Activated CD8-positive, alpha-beta memory T cell treated with anti-CD3 and anti-CD28 coated beads, Interleukin-2, amount 10 ng/mL, durations not matched to agents 7 days and 5 days (primary cell): ENCODE results near the gene STXBP5. TPM values are rescaled to one million over a fixed set of nuclear protein-coding genes. Genes with fewer than 3 reads are reported as not detected.

ENCODE experiments used
- ATAC-seq: fragments of 150-1000 bp; cut with Tn5 transposase; one replicate; pipeline ENCODE4 v1.10.0; 2021; ENCODE audit warnings: moderate library complexity
- CTCF ChIA-PET: fragments of 350-600 bp; sonication (Branson Sonifier 250); formaldehyde crosslinking; loops from one replicate; lab custom pipeline; 2021; ENCODE audit warnings: antibody characterized with exemption; lab: Charles Lee
- DNase-seq: peaks from one replicate; pipeline ENCODE4 v3.0.0-alpha.2; 2020
- H3K27ac Mint-ChIP-seq: one replicate; pipeline ENCODE4 v1.8.0; 2021; ENCODE audit warnings: mild to moderate bottlenecking, mixed read lengths
- H3K27me3 Mint-ChIP-seq: one replicate; pipeline ENCODE4 v1.8.0; 2021; ENCODE audit warnings: mixed read lengths
- H3K36me3 Mint-ChIP-seq: one replicate; pipeline ENCODE4 v1.8.0; 2021; ENCODE audit warnings: mild to moderate bottlenecking, mixed read lengths
- H3K4me1 Mint-ChIP-seq: one replicate; pipeline ENCODE4 v1.8.0; 2021; ENCODE audit warnings: mixed read lengths
- H3K4me3 Mint-ChIP-seq: one replicate; pipeline ENCODE4 v1.8.0; 2021; ENCODE audit warnings: mild to moderate bottlenecking, moderate library complexity, mixed read lengths
- H3K9me3 Mint-ChIP-seq: one replicate; pipeline ENCODE4 v1.8.0; 2022; ENCODE audit warnings: low read depth, mixed read lengths
- total RNA-seq, 2 experiments: library from RNA; stranded (reverse); gene quantifications; one replicate each; pipeline ENCODE4 v1.2.3, GENCODE V29; 2021

Gene STXBP5
- total RNA-seq, 2 experiments from 2014 or later = 16.1 to 22.6 TPM

DNA sequence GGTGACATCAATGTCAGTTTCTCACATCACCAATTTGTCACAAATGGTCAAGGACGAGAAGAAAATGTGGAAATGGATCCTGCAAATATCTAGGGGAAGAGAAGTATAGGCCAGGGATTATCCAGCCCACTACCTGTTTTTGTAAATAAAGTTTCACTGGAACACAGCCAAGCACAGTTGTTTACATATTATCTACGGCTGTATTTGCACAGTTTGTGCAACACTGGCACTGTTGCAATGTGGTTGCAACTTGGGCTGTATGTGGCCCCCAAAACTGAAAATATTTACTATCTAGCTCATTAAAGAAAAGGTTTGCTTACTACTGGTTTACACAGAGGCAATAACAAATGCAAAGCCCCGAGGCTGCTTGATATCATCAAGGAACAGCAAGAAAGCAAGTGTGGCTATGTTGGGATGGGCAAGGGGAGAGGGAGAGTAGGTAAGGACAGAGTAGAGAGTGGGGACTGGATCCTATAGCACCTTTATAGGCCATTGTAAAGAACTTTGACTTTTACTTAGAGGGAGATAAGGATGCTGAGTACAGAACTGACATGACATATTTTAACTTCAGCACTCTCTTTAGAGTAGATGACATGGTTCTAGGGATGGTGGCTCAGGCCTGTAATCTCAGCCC lies 11.8 kb upstream of the STXBP5 start:
- no peak for ATAC-seq
- H3K27ac Mint-ChIP-seq = no peak overlapping the region

DNA sequence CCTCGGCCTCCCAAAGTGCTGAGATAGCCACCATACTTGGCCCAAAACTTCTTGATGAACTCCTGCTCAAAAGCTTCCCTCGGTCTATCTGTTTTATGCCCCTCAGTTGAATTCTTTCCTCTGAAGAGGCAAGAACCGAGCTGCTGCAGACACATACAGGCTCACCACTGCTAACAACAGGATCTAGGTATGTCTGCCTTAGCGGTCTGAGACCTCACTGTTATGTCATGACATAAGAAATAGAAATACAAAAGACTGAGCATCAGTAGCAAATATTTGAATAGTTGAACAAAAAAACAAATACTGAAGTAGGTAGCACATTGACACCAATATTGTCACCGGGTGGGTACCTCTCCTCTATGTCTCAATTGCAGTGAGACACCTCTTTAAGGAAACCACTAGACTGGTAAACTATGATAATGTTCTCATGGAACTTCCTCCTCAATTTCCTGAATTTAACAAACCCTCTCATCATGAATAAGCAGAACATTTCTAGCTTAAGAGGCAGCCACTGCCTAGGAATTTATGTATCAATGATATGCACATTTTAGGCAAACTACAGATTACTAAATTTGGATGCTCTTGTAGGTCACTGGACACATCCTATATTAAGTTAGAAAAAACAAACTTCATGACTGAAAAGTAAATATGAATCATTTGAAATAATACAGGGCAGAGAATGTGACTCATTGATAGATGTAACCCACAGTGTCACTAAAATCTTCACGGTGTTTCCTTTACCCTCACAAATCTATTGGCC lies 9.4 kb upstream of the STXBP5 start:
- H3K4me3 Mint-ChIP-seq = no peak overlapping the region
- H3K27me3 Mint-ChIP-seq = no peaks in the 10 kb centered on the region
- H3K27ac Mint-ChIP-seq = peak overlapping the region; percentile 80
- no peaks in the 10 kb centered on the region for H3K9me3 Mint-ChIP-seq
- H3K4me1 Mint-ChIP-seq = peaks cover 20% of the 10 kb centered on the region
- no peak for DNase-seq
- CTCF ChIA-PET = no interaction called here
- peak; percentile 82 for ATAC-seq
- no peaks in the 10 kb centered on the region for H3K36me3 Mint-ChIP-seq

More for the DNA sequence above, 11.8 kb upstream of the STXBP5 start:
- H3K9me3 Mint-ChIP-seq = no peaks in the 10 kb centered on the region
- CTCF ChIA-PET = interaction anchor here (1.1 kb wide), 1 partner anchor 335 kb away, joined by 3 read pairs; no protein-coding TSS in a partner anchor
- peaks cover 20% of the 10 kb centered on the region for H3K4me1 Mint-ChIP-seq
- H3K36me3 Mint-ChIP-seq = no peaks in the 10 kb centered on the region
- no peaks in the 10 kb centered on the region for H3K27me3 Mint-ChIP-seq
- DNase-seq = no peak
- no peak overlapping the region for H3K4me3 Mint-ChIP-seq

DNA sequence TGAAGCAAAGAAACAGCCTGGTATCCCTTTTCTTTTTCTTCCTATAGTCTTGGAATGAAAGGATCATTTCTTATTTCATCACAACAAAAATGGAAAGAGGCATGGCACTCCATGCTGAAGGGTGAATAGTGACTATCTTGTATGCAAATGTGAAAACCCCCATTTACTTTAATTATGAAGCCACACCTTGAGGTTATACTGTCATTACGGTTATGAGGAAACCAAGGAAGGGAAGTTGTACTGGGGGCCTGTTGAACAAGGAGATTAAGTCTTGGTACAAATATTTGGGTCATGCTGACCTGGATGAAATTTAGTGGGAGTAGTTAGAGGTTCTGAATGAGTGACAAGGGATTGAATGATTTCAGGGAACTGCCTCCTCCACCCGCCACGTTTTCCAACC lies 8.7 kb upstream of the STXBP5 start:
- Mint-ChIP-seq H3K36me3 (no peaks in the 10 kb centered on the region), H3K27ac (peak overlapping the region; percentile 80), H3K4me1 (peaks cover 20% of the 10 kb centered on the region), H3K9me3 (no peaks in the 10 kb centered on the region), H3K4me3 (no peak overlapping the region), H3K27me3 (no peaks in the 10 kb centered on the region)
- ATAC-seq = no peak
- CTCF ChIA-PET = no interaction called here
- no peak for DNase-seq

DNA sequence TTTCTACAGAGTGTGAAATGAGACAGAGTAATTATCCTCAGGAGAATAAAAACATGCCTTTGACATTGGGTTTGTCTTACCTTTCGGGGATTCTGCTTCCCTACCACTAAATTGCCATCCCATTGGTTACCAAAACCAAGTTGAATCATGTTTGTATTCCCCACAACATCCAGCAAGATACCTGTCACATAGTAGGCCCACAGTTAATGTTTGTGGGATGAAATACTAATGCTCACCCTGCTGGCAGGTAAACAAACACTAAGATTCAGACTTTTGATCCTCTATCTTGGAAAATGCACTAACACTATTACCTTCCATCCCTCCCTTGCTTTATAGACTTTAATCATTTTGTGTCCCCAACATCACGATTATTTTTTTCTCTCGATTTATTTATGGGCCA lies 8.2 kb upstream of the STXBP5 start:
- Mint-ChIP-seq H3K27ac (no peak overlapping the region), H3K36me3 (no peaks in the 10 kb centered on the region), H3K9me3 (no peaks in the 10 kb centered on the region), H3K4me1 (peaks cover 20% of the 10 kb centered on the region), H3K4me3 (no peak overlapping the region), H3K27me3 (no peaks in the 10 kb centered on the region)
- CTCF ChIA-PET = no interaction called here
- no peak for ATAC-seq
- DNase-seq = no peak

DNA sequence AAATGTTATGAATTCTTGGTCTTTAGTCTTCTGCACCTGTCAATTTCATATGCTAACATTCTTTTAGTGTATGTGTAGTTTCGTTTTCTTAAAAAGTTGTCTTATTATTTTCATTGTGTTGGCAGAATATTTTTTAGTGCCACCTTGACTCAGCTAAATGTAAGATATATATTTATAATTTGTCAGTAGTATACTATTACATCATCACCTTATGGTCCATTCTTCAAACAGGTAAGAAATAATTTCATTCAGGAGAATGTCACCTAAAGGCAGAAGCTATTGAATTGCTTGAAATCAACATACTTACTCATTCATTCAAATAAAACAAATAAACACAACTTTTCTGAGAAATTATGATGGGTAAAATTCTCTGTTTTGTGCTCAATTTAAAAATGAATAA lies 3.5 kb upstream of the STXBP5 start:
- Mint-ChIP-seq H3K36me3 (no peaks in the 10 kb centered on the region), H3K9me3 (no peaks in the 10 kb centered on the region), H3K27me3 (no peaks in the 10 kb centered on the region), H3K4me3 (no peak overlapping the region), H3K27ac (no peak overlapping the region), H3K4me1 (peaks cover 24% of the 10 kb centered on the region)
- no peak for DNase-seq
- CTCF ChIA-PET = no interaction called here
- ATAC-seq = no peak

DNA sequence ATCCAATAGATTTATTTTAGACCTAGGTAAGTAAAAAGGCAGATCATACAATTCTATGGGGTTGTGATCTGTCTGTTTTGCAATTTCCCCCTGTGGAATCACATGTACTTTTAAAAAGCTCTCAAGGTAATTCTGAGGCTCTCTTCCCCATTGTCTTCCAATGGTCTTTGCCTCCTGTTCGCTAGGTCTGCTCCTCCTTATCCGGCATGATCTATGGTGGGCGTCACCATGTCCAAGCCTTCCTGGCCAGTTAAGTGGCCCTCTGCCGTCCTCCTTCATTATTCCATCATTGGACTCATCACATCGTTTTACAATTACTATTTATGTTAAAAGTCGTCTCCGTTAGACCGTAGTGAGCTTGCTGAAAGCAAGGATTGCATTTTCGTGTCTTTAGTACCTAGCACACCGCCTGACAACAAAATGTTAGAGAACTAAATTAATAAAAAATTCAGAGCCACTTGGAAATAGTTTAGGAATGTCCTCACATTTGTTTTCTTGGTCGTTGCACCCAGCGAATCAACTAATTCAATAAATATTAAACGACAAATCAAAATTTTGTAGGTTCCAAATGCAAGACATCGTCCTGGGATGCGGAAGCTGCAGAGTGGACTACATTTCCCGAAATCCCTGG lies 2.2 kb upstream of the STXBP5 start:
- H3K36me3 Mint-ChIP-seq = no peaks in the 10 kb centered on the region
- CTCF ChIA-PET = no interaction called here
- peak; percentile 56 for DNase-seq
- no peak for ATAC-seq
- H3K4me3 Mint-ChIP-seq = peak overlapping the region; percentile 97
- H3K27me3 Mint-ChIP-seq = no peaks in the 10 kb centered on the region
- no peaks in the 10 kb centered on the region for H3K9me3 Mint-ChIP-seq
- peaks cover 26% of the 10 kb centered on the region for H3K4me1 Mint-ChIP-seq
- H3K27ac Mint-ChIP-seq = peak overlapping the region; percentile 96

DNA sequence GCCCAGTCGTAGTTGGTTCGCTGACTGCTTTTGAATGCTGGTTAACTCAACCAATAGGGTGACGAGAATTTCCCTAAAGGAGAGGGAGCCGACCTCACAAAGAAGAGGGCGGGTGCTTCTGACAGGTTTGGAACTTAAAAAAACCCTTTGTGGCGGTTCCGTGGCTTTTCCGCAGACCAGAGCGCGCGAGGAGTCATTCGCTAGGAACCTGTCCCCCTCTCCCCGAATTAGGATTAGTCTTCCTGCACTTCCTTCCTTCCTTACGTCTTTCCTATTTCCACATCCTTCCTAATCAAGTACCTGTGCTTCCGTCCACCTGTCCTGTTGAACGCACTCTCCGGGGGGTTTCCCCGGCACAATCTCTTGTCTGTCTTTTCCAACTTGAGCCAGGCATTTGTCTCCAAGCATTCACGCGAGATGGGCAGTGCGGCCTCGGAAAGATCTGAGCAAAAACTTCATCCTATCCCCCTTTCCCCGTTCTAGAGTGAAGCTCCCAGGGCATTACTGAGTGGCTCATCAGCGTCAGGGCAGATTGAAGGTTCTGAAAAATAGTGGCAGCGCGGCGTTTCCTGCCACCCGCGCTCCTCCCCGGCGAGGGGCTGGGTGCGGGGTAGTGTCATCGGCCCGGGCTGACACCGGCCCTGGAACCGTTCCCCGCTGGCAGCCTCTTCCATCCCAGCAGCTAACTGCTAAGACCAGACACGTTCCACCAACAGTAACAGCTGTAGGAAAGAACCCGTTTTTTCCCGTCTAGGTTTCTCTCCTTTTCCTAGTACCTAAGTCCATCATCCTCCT lies 1.5 kb upstream of the STXBP5 start:
- Mint-ChIP-seq H3K36me3 (peaks cover 2% of the 10 kb centered on the region), H3K27me3 (no peaks in the 10 kb centered on the region), H3K9me3 (no peaks in the 10 kb centered on the region), H3K4me3 (peak overlapping the region; percentile 97), H3K27ac (peak overlapping the region; percentile 96), H3K4me1 (peaks cover 32% of the 10 kb centered on the region)
- peak; percentile 84 for ATAC-seq
- CTCF ChIA-PET = no interaction called here
- DNase-seq = peak; percentile 90

DNA sequence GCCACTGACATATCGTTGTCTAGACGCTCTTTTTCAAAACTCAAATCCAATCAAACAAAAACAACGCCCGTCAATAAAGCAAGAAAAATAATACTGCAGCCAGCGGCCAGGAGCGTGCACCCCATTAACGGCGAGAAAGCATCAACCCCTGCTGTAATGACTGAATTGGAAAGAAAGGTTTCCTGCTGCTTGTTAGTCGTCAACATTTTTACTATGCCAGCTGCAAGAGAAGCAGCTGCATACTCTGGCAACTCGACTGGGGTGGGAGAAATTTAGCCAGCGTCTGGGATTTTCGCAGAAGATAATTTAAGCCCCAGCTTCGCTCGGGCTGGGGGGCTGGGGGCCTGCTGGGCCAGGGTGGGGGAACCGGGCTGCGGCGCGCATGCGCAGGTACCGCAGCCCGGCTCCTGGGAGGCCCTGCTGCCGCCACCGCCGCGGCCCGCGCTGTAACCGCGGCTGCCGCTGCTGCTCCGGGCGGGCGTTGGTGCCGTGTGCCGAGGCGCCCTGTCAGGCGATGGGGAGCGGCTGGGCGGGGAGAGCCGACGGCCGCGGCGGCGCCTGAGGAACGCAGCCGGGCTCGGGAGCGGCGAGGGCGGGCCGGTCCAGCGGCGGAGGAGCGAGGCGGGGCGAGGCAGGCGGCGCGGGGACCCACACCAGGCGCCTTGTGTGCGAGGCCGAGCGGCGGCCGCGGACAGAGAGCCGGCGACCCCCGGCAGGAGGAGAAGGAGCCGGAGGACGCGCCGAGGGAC lies 732 bp upstream of the STXBP5 start:
- Mint-ChIP-seq H3K27ac (peak overlapping the region; percentile 96), H3K36me3 (peaks cover 2% of the 10 kb centered on the region), H3K27me3 (no peaks in the 10 kb centered on the region), H3K4me3 (peak overlapping the region; percentile 97), H3K4me1 (peaks cover 32% of the 10 kb centered on the region), H3K9me3 (no peaks in the 10 kb centered on the region)
- DNase-seq (peak; percentile 70), ATAC-seq (peak; percentile 68)
- CTCF ChIA-PET = interaction anchor here (1.3 kb wide), 1 partner anchor 84 kb away, joined by 3 read pairs; no protein-coding TSS in a partner anchor

DNA sequence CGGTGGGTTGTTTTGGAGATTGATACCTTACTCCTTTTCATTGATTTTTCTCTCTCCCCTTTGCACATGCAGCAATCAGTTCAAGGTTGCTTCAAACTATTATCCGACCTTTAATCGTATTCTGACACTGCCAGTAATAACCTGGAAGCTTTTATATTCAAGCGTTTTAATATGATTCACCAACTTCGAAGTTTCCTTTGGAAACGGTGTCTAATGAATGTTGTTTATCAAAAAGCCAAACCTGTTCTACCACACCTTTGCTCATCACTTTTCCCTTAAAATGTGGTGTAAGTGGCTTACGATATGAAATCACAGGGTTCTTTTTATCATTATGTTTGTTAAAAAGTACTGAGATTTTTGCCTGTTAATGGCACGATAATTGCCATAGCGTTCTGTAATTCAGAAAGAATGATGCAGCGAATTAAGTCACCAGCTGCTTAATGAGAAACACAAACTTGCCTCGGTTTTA lies 660 bp downstream of the STXBP5 start:
- Mint-ChIP-seq H3K27ac (peak overlapping the region; percentile 91), H3K4me3 (peak overlapping the region; percentile 88), H3K27me3 (no peaks in the 10 kb centered on the region), H3K36me3 (peaks cover 8% of the 10 kb centered on the region), H3K9me3 (no peaks in the 10 kb centered on the region), H3K4me1 (peaks cover 34% of the 10 kb centered on the region)
- ATAC-seq (no peak), DNase-seq (no peak)
- CTCF ChIA-PET = interaction anchor here (1.3 kb wide), 1 partner anchor 83 kb away, joined by 3 read pairs; no protein-coding TSS in a partner anchor

DNA sequence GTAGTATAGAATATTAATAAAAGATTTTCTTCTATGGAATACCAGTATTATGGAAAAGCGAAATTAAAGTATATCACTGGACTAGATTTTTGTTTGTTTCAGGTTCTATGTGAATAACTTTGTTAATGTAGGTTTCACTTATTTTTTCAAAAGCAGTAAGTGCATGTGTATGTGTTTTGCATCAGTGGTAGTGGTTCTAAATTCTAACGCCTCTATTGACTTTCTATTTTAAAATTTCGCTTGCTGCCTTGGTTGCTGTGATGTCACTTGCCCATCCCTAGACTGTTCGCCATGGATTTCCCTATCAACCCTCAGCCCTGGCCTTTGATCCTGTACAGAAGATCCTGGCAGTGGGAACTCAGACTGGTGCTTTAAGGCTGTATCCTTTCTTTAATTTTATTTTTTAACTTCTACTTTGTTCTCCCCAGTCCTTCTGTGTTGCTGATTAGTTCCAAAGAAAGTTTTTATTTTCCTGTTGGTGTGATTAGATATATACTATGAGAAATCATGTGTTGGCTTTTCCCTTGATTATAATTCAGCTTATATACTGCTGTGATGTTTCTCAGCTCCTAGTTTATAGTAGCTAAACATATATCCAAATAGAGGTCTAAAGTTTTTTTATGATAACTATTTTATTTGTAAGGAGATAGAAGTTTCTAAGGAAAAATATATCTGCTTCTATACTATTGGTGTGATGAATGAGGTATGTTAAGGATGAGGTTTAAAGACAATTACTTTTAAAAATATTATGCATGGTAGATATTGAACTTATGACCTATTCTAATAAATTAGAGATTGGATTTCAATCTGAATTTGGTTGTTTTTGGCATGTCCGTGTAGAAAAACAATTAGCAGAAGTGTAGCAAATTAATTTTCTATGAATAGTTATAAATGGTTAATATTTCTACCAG lies 1.7 kb downstream of the STXBP5 start:
- CTCF ChIA-PET = no interaction called here
- no peak for ATAC-seq
- Mint-ChIP-seq H3K4me1 (peaks cover 34% of the 10 kb centered on the region), H3K9me3 (no peaks in the 10 kb centered on the region), H3K36me3 (peaks cover 10% of the 10 kb centered on the region), H3K27me3 (no peaks in the 10 kb centered on the region), H3K4me3 (peak overlapping the region; percentile 88), H3K27ac (peak overlapping the region; percentile 56)
- DNase-seq = no peak

DNA sequence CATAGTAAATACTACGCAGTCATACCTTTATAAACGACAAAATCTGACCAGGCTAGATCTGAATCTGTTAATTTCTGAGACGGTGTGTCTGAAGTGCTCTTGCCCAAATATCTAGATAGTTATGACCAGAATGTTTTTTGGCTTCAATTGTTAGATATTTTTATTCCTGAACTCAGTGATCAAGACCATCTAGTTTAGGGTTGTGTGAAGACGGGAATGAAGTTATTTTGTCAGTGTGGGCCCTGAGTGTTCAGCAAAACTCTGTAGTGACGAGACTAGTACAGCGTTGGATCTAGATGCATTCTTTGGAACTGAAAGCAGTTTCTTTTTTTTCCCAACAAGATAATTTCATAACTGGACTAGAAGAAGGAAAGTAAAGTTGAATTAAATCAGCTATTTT lies 3.1 kb downstream of the STXBP5 start:
- Mint-ChIP-seq H3K27ac (no peak overlapping the region), H3K4me3 (no peak overlapping the region), H3K4me1 (peaks cover 28% of the 10 kb centered on the region), H3K27me3 (no peaks in the 10 kb centered on the region), H3K9me3 (no peaks in the 10 kb centered on the region), H3K36me3 (peaks cover 18% of the 10 kb centered on the region)
- ATAC-seq = no peak
- CTCF ChIA-PET = no interaction called here
- DNase-seq = no peak
